ENCODE measurements around the gene TMEM209.

DNA sequence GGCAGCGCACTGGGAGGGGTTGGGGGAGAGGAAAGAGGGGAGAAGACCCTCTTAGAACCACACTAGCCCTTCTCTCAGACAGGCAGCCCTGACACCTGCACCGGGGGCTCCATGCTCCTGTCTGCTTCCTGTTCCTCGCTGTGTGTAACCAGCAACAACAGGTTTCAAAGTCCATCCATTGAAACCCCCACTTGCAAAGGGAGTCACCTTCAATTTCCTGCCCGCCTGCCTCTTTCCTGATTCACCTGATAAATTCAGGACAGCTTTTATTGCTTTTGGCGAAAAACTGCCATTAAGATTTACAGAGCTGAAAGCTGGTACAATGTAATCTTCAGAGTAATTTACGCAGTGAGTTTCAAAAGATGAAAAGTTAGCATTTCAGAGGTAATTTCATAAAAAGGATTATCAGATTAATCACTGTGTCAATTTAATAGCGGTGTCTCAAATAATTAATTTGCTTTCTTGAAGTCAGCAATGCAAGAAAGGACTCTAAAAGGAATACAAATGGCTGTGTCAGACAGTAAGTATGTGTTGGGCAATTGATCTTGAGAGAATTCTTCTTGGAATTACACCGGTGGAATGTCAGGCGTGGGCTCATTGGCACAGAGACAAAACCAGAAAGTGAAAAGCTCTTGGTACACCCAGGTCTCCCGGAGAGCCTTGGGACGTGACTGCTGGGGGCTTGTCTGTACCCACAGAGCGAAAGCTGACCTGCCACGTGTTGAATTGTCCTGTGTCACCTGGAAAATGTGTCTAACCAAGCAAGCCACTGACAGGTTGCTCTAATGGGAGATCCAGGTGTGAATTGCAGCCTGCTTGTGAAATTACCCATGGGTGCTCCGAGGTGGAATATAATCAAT, 60.7 kb downstream of the TMEM209 start:
- TF ChIP-seq CTCF (IDR thresholded peaks at IDR 0.05) (no peak), POLR2A (IDR thresholded peaks at IDR 0.05) (no peak)

Measured in esophagus squamous epithelium (tissue), 4 donors.